Superior temporal gyrus (tissue), 1 donor: ENCODE measurements around the gene REEP6.
"Not testable (repeated sequence)": the region's sequence is repeated elsewhere in the genome, so short reads cannot be mapped to it uniquely, and the experiment has no call there.

ENCODE experiments used
- DNase-seq: peaks from one replicate; pipeline ENCODE4 v3.0.0-alpha.2; 2016; ENCODE audit errors: extremely low spot score

REEP6 gene

DNA sequence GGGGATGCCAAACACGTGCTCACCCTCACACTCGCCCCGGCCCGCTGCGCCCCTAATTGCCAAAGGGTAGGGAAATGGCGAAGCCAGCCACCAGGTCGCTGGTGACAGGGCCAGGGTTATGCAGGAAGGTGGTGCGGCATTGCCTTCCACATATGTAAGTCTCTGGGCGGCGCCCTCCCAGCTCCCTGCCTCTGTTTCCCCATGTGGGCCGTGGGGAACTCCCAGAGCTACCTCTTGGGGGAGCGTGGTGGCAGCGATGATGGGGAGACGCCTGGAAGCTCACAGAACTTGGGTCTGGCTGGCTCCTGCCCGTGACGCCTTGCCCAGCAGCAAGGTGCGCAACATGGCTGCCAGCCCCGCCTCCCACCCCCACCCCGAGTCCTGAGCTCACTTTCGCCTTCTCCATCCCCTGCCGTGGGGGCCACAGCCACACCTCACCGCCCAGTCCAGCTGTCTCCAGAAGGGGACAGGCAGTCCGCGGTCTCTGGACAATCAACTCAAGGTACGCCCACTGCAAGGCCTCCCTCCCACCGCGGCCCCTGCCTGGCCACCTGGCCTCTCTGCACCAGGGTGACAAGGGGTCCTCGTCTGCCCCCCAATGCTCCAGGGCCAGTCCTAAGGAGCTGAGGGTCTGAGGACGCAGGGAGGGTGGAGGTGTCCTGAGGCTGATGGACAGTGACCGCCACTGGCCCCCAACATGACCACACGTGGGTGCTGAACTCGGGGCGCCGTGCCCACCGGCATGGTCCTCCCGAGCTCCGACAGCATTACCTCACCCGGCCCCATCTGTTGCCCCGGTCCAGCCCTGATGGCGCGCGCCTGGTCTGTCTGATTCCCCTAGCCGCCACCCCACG lies 18.5 kb upstream of the REEP6 start:
- DNase-seq, result peak; percentile 15

DNA sequence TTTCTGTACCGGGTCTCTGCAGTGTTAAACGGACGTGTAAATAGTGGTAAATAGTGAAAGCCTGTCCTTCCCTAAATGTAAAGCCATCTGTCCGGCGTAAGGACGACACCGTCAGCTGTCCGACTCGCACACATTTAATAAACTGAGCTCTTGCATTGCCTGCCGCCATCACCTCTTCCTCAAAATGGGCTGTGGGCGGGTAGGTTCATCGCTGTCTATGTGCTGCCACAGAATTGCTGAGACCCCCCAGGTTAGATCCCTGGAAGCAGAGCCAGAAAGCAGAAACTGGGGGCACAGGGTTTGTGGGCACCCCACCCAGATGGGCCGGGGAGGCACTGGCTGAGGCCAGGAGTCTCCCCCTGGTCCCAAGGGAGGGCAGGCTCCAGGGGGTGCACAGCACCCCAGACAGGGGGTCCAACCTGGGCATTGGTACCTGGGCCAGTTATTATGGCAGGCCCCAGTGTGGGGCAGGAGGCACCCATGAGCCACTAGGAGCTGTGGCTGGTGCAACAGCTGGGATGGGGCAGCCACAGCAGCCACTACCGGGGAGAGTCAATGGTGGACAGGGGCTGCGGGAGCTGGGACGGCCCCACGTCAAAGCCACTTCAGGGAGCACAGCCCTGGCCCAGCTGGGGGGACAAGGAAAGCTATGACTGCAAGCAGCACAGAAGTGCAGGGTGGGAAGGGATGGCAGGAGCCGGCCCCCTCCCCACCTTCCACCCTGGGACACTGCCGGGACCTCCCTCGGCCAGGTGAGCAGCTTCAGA lies 17.7 kb upstream of the REEP6 start:
- DNase-seq, result no peak

DNA sequence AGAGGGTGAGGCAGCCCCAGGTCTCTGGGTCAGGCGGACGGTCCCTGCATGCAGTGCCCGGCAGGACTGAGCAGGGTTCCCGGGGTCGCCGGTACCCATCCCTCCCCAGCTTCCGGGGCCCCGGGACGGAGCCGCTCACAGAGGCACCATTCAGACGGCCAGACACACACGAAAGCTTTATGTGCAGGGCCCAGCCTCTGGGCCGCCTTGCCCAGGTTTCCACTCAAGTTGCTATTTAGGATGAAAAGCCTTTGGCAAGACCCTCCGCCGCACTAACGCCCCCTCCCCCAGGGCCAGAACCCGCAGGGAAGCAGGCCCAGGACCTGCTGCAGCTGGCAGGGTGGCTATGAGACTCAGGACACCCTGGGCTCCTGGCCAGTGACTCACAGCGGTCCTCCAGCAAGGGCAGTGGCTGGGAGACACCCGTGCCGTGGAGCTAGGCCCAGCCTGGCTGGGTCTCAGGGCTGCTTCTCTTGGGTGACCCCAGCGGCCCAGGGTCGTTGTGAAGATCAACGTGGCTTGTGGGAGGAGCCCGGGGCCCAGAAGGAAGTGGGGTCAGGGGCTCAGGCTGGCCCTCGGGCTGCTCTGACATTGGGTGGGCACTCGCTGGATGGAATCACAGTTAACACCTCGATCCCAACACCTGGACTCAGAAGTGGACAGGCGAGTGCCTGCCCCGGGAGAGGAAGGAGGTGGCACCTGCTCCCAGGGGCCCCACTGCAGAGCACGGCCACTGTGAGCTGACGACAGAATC lies 16.8 kb upstream of the REEP6 start:
- peak; percentile 26 for DNase-seq

DNA sequence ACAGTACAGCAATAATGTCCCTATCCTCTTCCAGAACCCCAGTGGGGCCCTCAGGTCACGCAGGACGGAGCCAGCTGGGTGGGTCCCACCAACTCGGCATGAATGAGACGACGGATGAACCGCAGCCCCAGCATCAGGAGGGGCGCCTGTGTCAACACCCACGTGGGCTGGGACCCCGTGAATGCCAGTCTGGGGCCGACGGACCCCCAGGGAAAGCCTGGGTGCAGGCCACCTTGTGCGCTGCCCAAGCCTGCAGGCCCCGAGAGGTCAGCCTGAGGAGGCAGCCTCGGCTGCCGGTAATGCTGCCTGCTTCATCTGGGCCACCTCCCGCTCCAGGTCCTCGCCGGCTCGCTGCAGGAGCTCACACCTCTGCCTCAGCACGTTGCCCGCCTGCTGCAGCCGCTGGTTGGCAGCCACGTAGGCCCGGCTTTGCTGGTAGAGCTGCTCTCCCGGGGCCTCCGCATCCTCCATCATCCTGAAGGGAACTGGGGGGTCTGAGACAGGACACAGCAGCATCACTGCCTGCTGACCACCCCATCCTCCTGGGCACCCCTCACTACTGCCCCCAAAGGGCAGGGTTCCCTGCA lies 16.1 kb upstream of the REEP6 start:
- no peak for DNase-seq

DNA sequence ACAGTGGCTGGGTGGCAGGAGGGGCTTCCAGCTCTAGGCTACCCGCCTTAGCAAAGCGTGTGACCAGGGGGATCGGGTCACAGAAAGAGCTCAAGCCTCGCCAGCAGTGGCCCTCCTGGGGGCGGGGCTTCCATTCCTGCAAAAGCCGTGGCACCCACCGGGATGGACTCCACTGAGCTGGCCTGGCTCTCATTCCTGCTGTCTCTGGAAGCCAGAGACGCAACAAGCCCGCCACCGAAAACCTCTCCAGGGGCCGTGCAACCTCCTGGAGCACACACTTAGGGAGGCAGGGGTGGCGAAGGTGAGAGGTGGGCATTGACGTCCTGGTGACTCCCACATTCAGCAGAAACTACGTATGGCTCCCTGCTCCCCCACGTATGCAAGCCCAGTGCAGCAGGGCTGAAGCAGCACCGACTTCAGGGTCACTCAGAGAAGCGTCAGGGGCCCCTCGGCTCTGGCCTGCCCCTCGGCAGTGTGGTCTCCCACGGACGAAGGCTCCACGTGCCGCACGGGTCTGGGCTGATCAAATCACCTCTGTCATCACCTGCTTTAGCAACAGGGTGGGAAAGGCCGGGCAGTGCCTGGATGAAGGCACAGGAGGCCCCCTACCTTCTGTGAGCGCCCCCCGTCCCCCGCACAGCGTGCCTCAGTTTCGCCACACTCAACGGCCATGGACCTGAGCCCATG lies 15.1 kb upstream of the REEP6 start:
- no peak for DNase-seq

DNA sequence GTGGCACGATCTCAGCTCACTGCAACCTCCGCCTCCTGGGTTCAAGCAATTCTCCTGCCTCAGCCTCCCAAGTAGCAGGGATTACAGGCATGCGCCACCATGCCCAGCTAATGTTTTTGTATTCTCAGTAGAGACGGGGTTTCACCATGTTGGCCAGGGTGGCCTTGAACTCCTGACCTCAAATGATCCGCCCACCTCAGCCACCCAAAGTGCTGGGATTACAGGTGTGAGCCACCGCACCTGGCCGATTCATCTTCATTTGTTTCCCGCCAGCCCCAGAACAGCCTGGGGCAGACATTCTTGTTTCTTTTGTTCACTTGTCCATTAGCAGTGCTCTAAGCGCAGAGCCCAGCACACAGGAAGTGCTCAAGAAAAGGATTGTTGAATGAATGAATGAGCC lies 13.9 kb upstream of the REEP6 start:
- DNase-seq, result not testable (repeated sequence)

DNA sequence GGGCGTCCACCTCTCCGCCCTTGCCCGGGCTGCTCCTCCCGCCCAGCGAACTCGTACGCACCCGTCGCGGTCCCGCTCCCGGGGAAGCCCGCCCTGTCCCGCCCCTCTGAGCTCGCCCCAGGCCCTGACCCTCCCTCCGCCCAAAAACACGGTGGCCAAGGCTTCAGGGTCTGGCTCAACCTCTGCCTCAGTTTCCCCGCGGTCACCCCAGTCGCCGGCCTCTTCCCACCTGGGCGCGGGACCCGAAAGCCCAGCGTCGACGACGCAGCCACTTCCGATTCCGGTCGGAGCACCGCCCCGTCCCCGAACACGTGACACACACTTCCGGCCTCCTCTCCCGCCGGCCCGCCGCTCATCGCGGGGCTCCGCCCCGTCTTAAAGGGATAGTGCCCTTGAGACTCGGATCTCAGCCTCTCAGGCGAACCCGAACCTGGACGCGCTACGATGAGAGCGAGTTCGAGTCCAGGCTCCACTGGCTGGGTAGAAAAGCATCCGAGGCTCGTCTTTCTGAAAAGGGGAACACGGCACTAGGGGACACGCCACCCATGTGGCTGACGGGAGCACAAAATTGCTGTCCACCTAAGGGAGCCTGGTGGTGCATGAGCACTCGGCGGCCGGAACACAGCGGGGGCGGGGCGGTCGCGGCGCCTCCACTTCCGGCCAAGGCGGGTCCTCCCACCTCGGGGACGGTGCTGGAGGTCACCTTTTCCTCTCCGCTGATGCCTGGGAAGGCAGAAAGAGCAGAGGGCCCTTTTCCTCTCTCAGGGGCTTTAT lies 11.9 kb upstream of the REEP6 start, which contains the start of gene C19orf25:
Gene C19orf25 (minus strand): TSS at position 282 of the 774 bp plus-strand sequence. CDS start 312 bp downstream, outside the sequence.
- peak; percentile 97 for DNase-seq

DNA sequence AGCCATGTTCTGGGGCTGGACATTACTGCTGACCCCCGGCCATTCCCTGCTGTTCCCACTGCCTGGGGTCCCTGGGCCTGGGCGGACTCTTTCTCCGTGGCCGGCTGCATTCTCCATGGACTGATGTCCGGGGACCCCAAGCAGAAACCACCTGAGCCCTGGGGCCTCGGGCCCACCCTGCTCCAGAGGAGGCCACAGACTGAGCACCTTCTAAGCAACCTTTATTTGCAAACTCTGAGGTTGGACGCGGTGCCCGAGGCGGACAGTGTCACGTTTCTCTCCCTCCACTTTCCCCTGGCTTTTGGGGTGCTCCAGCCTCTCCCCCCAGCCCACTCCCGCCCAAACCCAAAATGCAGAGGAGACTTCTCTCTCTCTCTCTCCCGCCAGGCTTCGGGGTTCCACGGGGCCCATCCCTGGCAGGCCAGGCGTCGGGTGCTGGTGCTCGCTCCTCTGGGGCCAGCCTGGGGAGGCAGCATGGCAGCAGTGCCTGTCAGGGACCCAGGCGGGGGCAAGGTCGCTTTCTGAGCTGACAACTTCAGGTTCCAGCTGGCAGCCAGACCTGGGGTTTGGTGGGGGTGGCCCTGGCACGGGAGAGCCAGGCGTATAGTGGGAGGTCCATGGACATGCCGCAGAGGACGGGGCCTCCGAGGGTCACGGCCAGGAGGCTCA lies 9.6 kb upstream of the REEP6 start:
- no peak for DNase-seq

DNA sequence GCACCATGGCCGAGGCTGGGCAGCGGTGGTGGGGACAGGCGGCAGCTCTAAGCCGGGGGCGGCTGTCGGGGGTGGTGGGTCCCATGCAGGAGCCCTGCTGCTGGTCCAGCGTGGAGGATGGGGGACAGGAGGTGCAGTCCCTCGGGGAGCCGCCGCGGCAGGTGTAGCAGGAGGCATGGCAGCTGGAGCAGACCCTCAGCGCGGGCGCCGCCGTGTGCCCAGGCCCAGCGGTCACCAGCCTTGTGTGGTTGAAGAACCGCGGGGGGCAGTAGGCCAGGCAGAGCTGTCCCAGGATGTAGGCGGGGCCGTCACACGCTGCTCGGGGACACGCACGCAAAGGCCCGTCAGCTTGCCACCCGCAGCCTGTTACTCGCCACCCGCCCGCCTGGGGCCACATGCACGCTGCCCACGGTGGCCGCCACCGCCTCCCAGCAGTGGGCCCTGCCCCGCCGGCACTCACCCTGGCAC lies 9.1 kb upstream of the REEP6 start:
- no peak for DNase-seq

DNA sequence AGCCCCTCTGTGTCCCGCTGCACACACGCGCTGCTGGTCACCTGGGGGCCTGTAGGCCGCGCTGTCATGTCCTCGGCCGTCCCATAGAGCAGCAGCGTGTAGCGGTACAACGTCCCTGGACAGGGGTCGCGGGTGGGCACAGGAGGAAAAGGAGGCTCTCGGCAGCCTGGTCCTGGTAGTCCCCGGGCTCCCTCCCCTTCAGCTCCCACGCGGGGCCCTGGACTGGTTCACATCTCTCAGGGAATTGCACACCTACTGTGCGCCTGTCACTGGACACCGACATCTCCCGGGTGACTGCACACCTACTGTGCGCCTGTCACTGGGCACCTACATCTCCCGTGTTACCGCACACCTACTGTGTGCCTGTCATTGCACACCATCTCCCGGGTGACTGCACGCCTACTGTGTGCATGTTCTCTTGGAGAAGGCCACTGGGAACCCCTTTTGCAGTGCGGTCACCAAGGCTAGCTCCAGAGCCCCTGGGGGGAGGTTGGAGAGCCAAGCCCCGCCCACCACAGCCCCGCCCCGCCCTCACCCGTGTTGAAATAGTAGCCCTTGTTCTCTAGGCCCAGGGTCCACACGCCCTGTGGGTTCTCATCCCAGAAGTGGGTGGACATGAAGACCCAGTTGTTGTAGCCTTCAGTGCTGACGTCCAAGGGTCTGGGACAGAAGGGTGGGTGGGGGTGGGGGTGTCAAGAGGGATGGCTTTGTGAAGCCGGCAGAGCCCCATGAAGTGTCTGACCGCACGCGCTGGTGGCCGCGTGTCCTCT lies 8.4 kb upstream of the REEP6 start:
- DNase-seq, result no peak

DNA sequence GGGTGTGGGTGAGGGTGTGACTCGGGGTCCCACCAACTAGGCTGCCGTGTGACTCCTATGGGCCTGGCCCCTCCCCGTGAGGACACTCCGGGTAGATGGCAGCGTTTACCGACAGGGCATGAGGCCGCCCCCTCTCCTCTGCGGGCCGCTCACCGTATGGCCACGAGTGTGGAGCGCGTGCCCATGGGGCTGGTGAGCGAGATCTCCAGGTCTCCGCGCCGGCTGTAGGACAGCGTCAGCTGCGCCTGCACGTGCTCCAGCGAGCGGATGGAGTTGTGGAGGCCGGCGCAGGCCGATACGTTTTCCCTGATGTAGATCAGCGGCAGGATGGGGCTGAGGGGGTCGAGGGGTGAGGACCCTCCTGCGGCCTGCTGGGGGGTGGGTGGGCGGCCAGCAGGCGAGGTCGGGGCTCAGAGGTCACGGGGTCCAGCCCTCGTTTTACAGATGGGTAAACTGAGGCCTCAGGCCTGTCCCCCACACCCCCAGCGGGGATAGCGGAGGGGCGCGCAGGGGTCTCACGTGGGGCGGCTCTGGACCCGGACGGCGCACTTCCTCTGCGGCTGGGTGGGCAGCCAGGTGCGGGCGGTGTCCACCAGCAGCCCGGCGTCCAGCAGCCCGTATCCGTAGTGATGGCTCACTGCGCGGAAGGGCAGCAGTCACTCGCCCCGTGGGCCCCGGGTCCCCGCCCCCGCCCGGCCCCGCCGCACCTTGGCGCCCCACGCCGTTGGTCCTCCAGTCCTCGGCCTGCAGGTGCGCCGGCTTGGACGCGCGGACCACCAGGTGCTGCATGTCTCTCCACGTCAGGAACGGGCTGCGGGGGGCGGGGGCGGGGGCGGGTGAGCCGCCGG lies 7.6 kb upstream of the REEP6 start:
- DNase-seq, result no peak

DNA sequence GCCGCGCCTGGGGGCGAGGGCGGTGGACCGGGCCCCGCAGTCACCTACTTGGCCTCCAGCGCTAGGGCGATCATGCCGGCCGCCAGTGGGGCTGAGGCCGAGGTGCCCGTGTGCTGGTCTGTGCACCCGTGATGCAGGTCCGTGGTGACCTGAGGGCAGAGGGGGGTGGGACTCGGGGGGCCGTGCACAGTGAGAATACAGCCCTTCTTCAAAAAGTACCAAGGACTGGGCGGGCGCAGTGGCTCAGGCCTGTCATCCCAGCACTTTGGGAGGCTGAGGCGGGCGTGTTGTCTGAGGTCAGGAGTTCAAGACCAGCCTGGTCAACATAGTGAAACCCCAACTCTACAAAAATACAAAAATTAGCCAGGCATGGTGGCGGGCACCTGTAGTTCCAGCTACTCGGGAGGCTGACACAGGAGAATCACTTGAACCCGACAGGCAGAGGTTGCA lies 7.0 kb upstream of the REEP6 start:
- DNase-seq, result no peak

DNA sequence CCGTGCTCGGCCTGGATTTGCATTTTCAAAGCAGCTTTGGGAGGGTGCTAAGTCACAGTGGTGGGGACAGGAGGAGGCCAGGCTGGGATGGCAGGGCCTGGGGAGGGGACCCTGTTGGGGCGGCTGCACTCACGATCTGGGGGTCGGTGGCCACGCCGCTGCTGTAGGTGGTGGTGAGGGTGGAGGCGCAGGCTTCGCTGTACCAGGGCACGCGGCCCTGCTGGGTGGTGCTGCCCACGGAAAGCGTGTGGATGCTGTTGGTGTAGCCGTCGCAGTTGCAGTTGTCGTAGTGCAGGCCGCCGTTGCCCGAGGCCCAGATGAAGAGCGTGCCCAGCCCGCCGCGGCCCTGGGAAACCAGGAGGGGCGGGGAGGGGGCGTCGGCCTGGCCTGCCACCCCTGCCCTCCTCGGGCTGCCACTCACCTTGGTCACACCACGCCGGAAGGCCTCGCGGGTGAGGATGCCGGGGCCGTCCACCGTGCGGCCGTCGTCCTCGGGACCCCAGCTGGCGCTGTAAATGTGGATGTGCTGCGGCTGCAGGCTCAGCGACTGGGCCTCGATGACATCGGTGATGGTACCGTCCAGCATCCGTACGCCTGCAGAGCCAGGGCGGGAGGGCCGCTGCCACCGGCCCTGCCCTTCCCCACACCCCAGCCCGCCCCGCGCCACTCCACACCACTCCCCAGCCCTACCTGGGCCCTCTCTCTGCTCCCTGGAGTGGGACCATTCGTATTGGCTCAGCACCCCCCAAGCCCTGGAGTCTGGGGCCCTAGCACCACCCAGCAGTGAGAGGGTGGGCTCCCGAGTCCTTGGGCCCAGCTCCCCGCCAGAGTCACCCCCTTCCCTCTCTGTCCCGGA lies 4.0 kb upstream of the REEP6 start:
- DNase-seq, result no peak

DNA sequence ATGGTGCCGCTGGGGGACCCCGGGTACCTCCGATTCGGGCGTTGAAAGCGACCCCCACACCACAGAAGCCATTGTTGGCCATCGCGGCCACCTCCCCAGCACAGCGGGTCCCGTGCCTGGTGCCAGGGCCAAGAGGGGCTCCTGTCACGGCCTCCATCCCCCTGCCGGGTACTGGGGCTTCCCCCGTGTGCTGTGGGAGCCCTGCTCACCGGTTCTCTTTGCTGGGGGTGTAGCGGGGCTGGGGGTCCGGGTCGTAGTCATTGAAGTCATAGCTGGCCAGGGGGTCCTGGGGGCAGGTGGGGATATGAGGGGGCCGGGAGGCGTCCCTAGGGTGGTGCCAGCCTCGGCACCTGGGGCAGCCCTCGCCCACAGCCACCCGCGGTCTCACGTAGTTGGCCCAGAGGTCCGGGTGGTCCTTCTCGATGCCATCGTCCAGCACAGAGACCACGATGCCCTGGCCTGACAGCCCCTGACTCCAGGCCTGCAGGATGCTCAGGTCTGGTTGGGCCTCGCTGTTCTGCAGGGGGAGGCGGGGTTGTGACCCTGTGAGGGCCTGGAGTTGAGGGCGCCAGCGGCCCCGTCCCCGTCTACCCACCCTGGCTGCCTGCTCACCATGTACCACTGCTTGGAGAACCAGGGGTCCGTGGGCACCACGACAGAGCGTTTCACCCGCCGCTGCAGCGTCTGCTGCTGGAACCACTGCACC lies 3.3 kb upstream of the REEP6 start:
- DNase-seq, result no peak

DNA sequence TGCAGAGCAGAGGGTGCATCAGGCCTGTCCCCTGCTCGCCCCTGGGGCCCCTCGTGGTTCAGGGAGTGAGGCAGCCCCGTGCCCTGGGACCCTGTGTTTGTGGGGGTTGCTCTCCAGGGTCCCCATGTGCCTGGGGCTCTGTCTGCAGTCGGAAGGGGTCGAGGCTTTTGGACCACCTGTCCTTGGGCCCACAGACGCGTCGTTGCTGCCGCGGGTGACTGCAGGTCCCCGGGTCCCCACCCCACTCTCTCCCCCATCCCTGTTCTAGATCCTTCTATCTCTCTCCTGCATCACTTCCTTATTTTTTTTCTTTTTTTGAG lies 2.7 kb upstream of the REEP6 start:
- no peak for DNase-seq

DNA sequence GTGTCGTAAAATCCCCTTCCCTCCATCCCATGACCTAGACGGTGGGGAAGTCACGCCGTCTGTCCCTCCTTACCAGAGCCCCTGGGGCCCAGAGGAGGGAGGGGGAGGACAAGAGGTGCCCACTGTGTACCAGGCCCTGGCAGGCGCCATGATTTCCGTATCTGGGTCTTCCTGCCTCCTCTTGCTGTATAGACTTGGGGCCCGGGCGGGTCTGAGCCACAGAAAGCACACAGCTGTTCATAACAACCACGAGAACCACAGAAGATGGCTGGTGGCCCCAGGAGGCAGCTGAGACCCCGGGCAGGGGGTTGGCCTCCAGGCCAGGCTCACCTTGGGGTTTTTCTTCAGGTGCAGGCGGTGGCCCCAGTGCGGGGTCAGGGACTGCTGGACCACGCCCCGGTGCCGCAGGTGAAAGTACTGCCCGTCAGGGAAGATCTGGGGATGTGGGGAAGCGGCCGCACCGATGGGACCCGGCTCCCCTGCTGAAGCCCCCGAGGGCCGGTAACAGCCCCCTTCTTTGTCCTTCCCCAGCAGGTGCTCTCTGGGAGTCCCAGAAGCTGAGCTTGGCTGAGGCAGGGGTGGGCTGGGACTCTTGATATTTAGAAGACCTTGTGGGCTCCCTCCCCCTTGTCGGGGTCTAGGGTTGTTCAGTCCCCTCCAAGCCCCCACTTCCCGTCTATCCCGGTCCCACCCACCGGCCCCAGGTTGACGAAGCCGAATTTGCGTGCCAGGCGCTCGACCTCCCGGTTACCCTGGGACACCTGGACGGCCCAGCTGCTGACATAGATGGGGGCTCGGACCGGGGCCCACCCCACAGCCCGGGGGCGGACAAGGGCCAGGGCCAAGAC lies 1.3 kb upstream of the REEP6 start:
- DNase-seq, result no peak
